ENCODE data around the gene OR10A6. TPM values are rescaled to one million over a fixed set of nuclear protein-coding genes. Genes with fewer than 3 reads are reported as not detected.

OR10A6 gene
- total RNA-seq, 1 donor from 2014 or later, result not detected

- no peak for TF ChIP-seq CTCF (IDR thresholded peaks at IDR 0.05; ENCODE audit: insufficient read depth, low read length, poor library complexity, severe bottlenecking)
- H3K27me3 ChIP-seq (ENCODE audit: control insufficient read depth, insufficient read depth, low read length), result no peaks in the 10 kb centered on the region
- H3K36me3 ChIP-seq (ENCODE audit: control insufficient read depth, insufficient read depth, low read length), result no peaks in the 10 kb centered on the region
- no peak for DNase-seq (ENCODE audit: low read depth)
- no peak overlapping the region for H3K4me3 ChIP-seq (ENCODE audit: low read depth, low read length)
These were observed 20.7 kb downstream of the OR10A6 start for GRCh38 chr11:7910286-7910788.

- DNase-seq (ENCODE audit: low read depth), result no peak
- Histone ChIP-seq H3K36me3 (ENCODE audit: control insufficient read depth, insufficient read depth, low read length) (no peaks in the 10 kb centered on the region), H3K27me3 (ENCODE audit: control insufficient read depth, insufficient read depth, low read length) (no peaks in the 10 kb centered on the region), H3K4me3 (ENCODE audit: low read depth, low read length) (no peak overlapping the region)
- no peak for TF ChIP-seq CTCF (IDR thresholded peaks at IDR 0.05; ENCODE audit: insufficient read depth, low read length, poor library complexity, severe bottlenecking)
These were observed 21.3 kb downstream of the OR10A6 start for GRCh38 chr11:7909585-7910285.

GRCh38 chr11:7907121-7907520, 23.9 kb downstream of the OR10A6 start:
- TF ChIP-seq CTCF (IDR thresholded peaks at IDR 0.05; ENCODE audit: insufficient read depth, low read length, poor library complexity, severe bottlenecking), result no peak
- DNase-seq (ENCODE audit: low read depth), result no peak
- Histone ChIP-seq H3K27me3 (ENCODE audit: control insufficient read depth, insufficient read depth, low read length) (no peaks in the 10 kb centered on the region), H3K4me3 (ENCODE audit: low read depth, low read length) (no peak overlapping the region), H3K36me3 (ENCODE audit: control insufficient read depth, insufficient read depth, low read length) (no peaks in the 10 kb centered on the region)

GRCh38 chr11:7906481-7906880, 24.6 kb downstream of the OR10A6 start:
- Histone ChIP-seq H3K27me3 (ENCODE audit: control insufficient read depth, insufficient read depth, low read length) (no peaks in the 10 kb centered on the region), H3K4me3 (ENCODE audit: low read depth, low read length) (no peak overlapping the region), H3K36me3 (ENCODE audit: control insufficient read depth, insufficient read depth, low read length) (no peaks in the 10 kb centered on the region)
- no peak for TF ChIP-seq CTCF (IDR thresholded peaks at IDR 0.05; ENCODE audit: insufficient read depth, low read length, poor library complexity, severe bottlenecking)
- DNase-seq (ENCODE audit: low read depth), result no peak

- DNase-seq (ENCODE audit: low read depth), result no peak
These were observed 25.1 kb downstream of the OR10A6 start for GRCh38 chr11:7905961-7906429.

More at GRCh38 chr11:7905961-7906429, 25.1 kb downstream of the OR10A6 start:
- no peak for TF ChIP-seq CTCF (IDR thresholded peaks at IDR 0.05; ENCODE audit: insufficient read depth, low read length, poor library complexity, severe bottlenecking)
- Histone ChIP-seq H3K4me3 (ENCODE audit: low read depth, low read length) (no peak overlapping the region), H3K36me3 (ENCODE audit: control insufficient read depth, insufficient read depth, low read length) (no peaks in the 10 kb centered on the region), H3K27me3 (ENCODE audit: control insufficient read depth, insufficient read depth, low read length) (no peaks in the 10 kb centered on the region)

Measured in kidney epithelial cell (primary cell).